Spleen (tissue), 11 donors: ENCODE measurements around the gene TENM4. TPM values are rescaled to one million over a fixed set of nuclear protein-coding genes. Genes with fewer than 3 reads are reported as not detected.

Source experiments
- DNase-seq: peaks from one replicate; pipeline ENCODE4 v3.0.0-alpha.2; 2020
- H3K27ac ChIP-seq, 8 donors: fragments of 200-600 bp; sonication (generic) in 7 of 8; 1 replicate in 4 of 8; 2 replicates in 4 of 8; pipeline versions ENCODE4 v1.5.0 to v1.8.0; 2016 to 2021; ENCODE audit warnings: inconsistent platforms in 4 of 8, mild to moderate bottlenecking in 4 of 8, moderate library complexity in 1 of 8
- H3K27me3 ChIP-seq, 7 donors: fragments of 200-600 bp; sonication (generic) in 6 of 7; replicated peaks in 1 of 7; 1 replicate in 4 of 7; 2 replicates in 3 of 7; pipeline versions ENCODE4 v1.5.0 to v1.8.0; 2016 to 2021; ENCODE audit warnings: inconsistent platforms in 3 of 7, mild to moderate bottlenecking in 1 of 7
- H3K36me3 ChIP-seq, 6 donors: fragments of 200-600 bp; sonication (generic) in 5 of 6; 1 replicate in 4 of 6; 2 replicates in 2 of 6; pipeline versions ENCODE4 v1.5.0 to v1.8.0; 2016 to 2021; ENCODE audit warnings: inconsistent platforms in 2 of 6
- H3K4me1 ChIP-seq, 6 donors: fragments of 200-600 bp; sonication (generic) in 5 of 6; 1 replicate in 3 of 6; 2 replicates in 3 of 6; pipeline versions ENCODE4 v1.5.0 to v1.8.0; 2016 to 2021; ENCODE audit warnings: inconsistent platforms in 3 of 6
- H3K4me3 ChIP-seq, 8 donors: fragments of 200-600 bp; sonication (generic) in 7 of 8; 1 replicate in 4 of 8; 2 replicates in 4 of 8; pipeline versions ENCODE4 v1.5.0 to v1.8.0; 2016 to 2021; ENCODE audit warnings: inconsistent platforms in 4 of 8, mild to moderate bottlenecking in 4 of 8, moderate library complexity in 2 of 8
- H3K9me3 ChIP-seq, 8 donors: fragments of 200-600 bp; sonication (generic) in 7 of 8; 1 replicate in 4 of 8; 2 replicates in 4 of 8; pipeline versions ENCODE4 v1.5.0 to v1.8.0; 2016 to 2021; ENCODE audit warnings: inconsistent platforms in 4 of 8
- POLR2A ChIP-seq, 3 donors: fragments of 450-650 bp; IDR thresholded peaks; one replicate each; pipeline ENCODE4 v1.5.1; 2017; ENCODE audit warnings: antibody characterized with exemption in 3 of 3, mild to moderate bottlenecking in 1 of 3
- POLR2AphosphoS5 ChIP-seq, 3 donors: sonication (generic); formaldehyde crosslinking; IDR thresholded peaks; one replicate each; pipeline ENCODE4 v1.5.1; 2017; ENCODE audit warnings: antibody characterized with exemption in 3 of 3
- WGBS, 5 donors: extraction: QIAGEN DNeasy Blood & Tissue Kit in 3 of 5; methylation state at CpG; one replicate each; pipeline versions ENCODE4 v1.1.5 to v1.1.7; 2013 to 2018; 5-methylcytosine and 5-hydroxymethylcytosine counted together
- intact Hi-C: fragments of 100-400 bp; cut with DNase I; formaldehyde crosslinking; loops from one replicate; pipeline ENCODE4 v1.15.0; 2023; ENCODE audit warnings: low total_unique reads
- polyA plus RNA-seq, 3 donors: library from polyadenylated mRNA; stranded (reverse); fragments of 200-250 nt; gene quantifications; one replicate each; pipeline ENCODE4 v1.2.1, GENCODE V29; 2013
- total RNA-seq, 7 donors: library from RNA; depleted of rRNA in 3 of 7; stranded (reverse); fragments of >200 nt in 3 of 7; fragmentation: NEBNext Ultra II Directional in 4 of 7; extraction: Animal tissue kit (Norgen Biotek cat#: 25700) in 4 of 7; gene quantifications; one replicate each; pipeline versions ENCODE4 v1.1.0 to v1.2.1, GENCODE V29; 2016 to 2021
- TF ChIP-seq, protein P1 (sequence below), 11 experiments: fragments of 200-600 bp in 7 of 11; fragments of 450-650 bp in 4 of 11; sonication (generic) in 4 of 11; IDR thresholded peaks in 8 of 11; conservative IDR thresholded peaks in 3 of 11; 1 replicate in 7 of 11; 2 replicates in 4 of 11; pipeline versions ENCODE4 v1.4.0 to v1.8.0; 2016 to 2021; ENCODE audit warnings: antibody characterized with exemption in 11 of 11, inconsistent platforms in 4 of 11, mild to moderate bottlenecking in 1 of 11
- donor health status: healthy with polysubstance abuse.
- donor health status: DM: no; HTN: no; CAD: no; lungs with moderate emphysema.
- donor health status: DM: no; HTN: no; CAD: no.
- donor health status: Bipolar disorder and iron deficiency.
- donor health status: healthy.
- donor health status: DM: no; HTN: no; CAD: no.
- donor health status: DM: yes; HTN: yes; CAD: no.

TENM4 gene
- total and polyA plus RNA-seq, 10 donors = 0.09 to 4.5 (median 1.2) TPM

DNA sequence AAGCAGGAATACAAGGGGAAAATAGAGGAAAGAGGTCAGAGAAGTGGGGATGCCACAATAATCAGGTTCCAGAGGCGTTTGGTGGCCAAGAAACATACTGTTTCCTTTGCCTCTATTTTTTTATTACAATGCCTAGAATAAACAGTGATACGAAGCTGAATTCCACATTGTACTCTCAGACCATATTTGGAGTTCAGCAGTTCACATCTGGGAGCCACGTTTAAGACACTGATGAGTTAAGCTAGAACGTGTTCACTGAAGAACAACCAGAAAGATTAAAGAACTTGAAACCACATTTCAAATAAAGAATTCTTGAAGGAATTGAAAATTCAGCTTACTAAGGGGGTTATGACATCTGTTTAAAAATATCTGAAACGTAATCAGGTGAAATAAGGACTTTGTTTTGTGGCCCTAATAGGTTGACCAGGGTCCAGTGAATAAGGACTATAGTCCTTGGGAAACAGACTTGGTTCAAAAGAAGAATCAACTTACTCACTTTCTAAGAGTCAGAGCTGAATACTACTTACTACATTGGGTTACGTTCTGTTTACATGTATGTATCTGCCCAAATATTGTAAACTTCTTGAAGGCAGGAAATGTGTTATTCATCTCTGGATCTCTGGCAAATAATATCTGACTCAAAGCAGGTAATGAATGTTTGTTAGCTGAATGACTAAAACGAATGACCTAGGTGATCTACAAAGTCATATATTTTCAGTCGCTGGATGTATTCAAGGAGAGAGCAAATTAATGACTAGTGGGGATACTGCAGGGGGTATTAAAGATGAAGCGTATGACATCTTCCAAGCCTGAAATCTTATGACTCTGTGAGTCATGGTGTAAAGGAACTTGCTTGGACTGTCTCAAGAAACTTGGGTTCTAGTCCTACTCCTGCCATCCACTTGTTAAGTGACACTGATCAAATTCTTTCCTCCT, 619.2 kb downstream of the TENM4 start:
- H3K27ac ChIP-seq = no peak overlapping the region
- intact Hi-C loops = no loop called here
- H3K9me3 ChIP-seq = no peaks in the 10 kb centered on the region
- no peaks in the 10 kb centered on the region for H3K36me3 ChIP-seq
- DNase-seq = no peak
- TF ChIP-seq POLR2AphosphoS5 (IDR thresholded peaks at IDR 0.05) = no peak
- H3K27me3 ChIP-seq = peaks cover 0 to 4% (median 0%) of the 10 kb centered on the region in 7 donors
- H3K4me1 ChIP-seq = no peaks in the 10 kb centered on the region
- 71 to 84% (median 72%) methylated on average over 9 of the region's 9 CpGs for WGBS, 5 donors
- no peak overlapping the region for H3K4me3 ChIP-seq

DNA sequence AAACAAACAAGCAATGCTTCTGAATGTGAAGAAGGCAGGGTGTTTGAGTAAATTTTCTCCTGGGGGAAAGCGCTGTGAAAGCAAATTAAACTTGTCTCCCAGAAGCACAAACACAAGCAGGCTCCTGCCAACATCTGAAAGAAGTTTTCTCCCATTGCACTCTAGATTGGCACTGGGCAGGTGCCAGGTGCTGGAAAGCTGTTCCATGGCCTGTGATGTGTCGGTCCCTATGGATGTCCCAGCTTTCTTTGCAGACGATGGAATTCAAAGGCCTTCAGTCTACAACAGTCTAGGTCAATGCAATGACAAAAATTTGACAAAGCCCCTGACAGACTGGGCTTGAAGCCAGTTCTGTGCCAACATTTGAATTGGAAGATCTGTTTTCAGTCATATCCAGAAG, 620.1 kb downstream of the TENM4 start:
- intact Hi-C loops = no loop called here
- H3K4me1 ChIP-seq = no peaks in the 10 kb centered on the region
- 83 to 96% (median 93%) methylated on average over 3 of the region's 3 CpGs for WGBS, 5 donors
- no peak overlapping the region for H3K27ac ChIP-seq
- DNase-seq = no peak
- H3K9me3 ChIP-seq = no peaks in the 10 kb centered on the region
- TF ChIP-seq POLR2A (IDR thresholded peaks at IDR 0.05) (no peak), POLR2AphosphoS5 (IDR thresholded peaks at IDR 0.05) (no peak)
- TF ChIP-seq, protein P1, sequence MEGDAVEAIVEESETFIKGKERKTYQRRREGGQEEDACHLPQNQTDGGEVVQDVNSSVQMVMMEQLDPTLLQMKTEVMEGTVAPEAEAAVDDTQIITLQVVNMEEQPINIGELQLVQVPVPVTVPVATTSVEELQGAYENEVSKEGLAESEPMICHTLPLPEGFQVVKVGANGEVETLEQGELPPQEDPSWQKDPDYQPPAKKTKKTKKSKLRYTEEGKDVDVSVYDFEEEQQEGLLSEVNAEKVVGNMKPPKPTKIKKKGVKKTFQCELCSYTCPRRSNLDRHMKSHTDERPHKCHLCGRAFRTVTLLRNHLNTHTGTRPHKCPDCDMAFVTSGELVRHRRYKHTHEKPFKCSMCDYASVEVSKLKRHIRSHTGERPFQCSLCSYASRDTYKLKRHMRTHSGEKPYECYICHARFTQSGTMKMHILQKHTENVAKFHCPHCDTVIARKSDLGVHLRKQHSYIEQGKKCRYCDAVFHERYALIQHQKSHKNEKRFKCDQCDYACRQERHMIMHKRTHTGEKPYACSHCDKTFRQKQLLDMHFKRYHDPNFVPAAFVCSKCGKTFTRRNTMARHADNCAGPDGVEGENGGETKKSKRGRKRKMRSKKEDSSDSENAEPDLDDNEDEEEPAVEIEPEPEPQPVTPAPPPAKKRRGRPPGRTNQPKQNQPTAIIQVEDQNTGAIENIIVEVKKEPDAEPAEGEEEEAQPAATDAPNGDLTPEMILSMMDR (IDR thresholded peaks at IDR 0.05 in 8 of 11, conservative IDR thresholded peaks at IDR 0.05 in 3 of 11) = no peak
- no peaks in the 10 kb centered on the region for H3K27me3 ChIP-seq
- H3K4me3 ChIP-seq = no peak overlapping the region
- no peaks in the 10 kb centered on the region for H3K36me3 ChIP-seq

DNA sequence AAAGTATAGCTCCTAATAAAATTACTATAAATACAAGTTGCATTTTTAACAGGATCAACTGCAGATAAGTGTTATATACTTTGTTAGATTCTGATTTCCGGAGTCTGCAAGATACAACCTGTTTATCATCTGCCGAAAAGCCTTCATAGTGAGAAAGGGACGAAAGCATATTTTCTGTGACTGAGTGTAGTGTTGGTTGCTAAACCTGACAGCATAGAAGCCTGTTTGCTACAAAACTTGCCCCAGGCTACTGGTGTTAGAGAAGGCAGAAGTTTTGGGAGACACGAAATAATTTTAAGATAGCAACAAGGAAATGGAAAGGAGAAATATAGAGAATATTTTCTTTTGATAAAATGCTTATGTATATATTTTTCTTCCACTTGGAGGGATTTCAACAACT, 622.6 kb downstream of the TENM4 start:
- H3K27me3 ChIP-seq = peaks cover 0 to 6% (median 0%) of the 10 kb centered on the region in 7 donors
- intact Hi-C loops = no loop called here
- no peaks in the 10 kb centered on the region for H3K9me3 ChIP-seq
- DNase-seq = no peak
- H3K4me1 ChIP-seq = no peaks in the 10 kb centered on the region
- no peaks in the 10 kb centered on the region for H3K36me3 ChIP-seq
- WGBS, 5 donors = 88 to 95% (median 92%) methylated on average over 4 of the region's 4 CpGs
- no peak overlapping the region for H3K4me3 ChIP-seq
- no peak overlapping the region for H3K27ac ChIP-seq
- TF ChIP-seq POLR2A (IDR thresholded peaks at IDR 0.05) = no peak
- no peak for TF ChIP-seq POLR2AphosphoS5 (IDR thresholded peaks at IDR 0.05)
- TF ChIP-seq, protein P1 (IDR thresholded peaks at IDR 0.05 in 8 of 11, conservative IDR thresholded peaks at IDR 0.05 in 3 of 11) = no peak

DNA sequence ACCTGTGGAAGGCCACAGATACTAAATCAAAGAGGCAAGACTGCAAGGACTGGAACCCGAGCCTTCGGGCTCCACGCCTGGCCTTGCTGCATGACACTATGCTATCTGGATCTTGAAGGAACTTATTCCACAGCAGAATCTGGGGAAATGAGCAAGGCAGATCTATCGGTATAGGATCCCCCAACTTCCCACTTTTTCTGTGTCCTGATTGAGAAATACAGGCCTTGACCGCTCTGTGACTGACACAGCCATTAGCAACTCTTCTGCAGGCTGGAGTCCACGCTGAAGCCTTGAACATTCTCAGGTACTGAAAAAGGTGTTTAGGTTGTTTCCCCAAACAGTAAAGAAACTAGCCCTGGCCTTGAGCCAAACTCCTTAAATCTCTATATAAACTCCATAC, 625.0 kb downstream of the TENM4 start:
- intact Hi-C loops = no loop called here
- WGBS, 5 donors = 73 to 87% (median 81%) methylated on average over 6 of the region's 6 CpGs
- no peaks in the 10 kb centered on the region for H3K9me3 ChIP-seq
- H3K27me3 ChIP-seq = peaks cover 0 to 6% (median 0%) of the 10 kb centered on the region in 7 donors
- DNase-seq = no peak
- H3K36me3 ChIP-seq = no peaks in the 10 kb centered on the region
- H3K27ac ChIP-seq = no peak overlapping the region
- TF ChIP-seq, protein P1 (IDR thresholded peaks at IDR 0.05 in 8 of 11, conservative IDR thresholded peaks at IDR 0.05 in 3 of 11) = no peak
- TF ChIP-seq POLR2A (IDR thresholded peaks at IDR 0.05) (no peak), POLR2AphosphoS5 (IDR thresholded peaks at IDR 0.05) (no peak)
- H3K4me1 ChIP-seq = peaks cover 0 to 4% (median 0%) of the 10 kb centered on the region in 6 donors
- no peak overlapping the region for H3K4me3 ChIP-seq
